KMS-11 (cell line): ENCODE results near the gene TMEFF1.

Experiments used
- H2AFZ ChIP-seq: fragments of 200-600 bp; sonication (generic); 2 replicates; pipeline ENCODE4 v1.6.1; 2016; ENCODE audit warnings: antibody characterized with exemption, mixed run types, low read depth
- H3K27ac ChIP-seq: fragments of 200-600 bp; sonication (generic); 2 replicates; pipeline ENCODE4 v1.6.1; 2016; ENCODE audit warnings: mild to moderate bottlenecking, mixed run types
- H3K27me3 ChIP-seq: fragments of 200-600 bp; sonication (generic); 2 replicates; pipeline ENCODE4 v1.6.1; 2017; ENCODE audit warnings: mild to moderate bottlenecking, low read depth, mixed run types, moderate library complexity; ENCODE audit not compliant: insufficient read depth
- H3K36me3 ChIP-seq: fragments of 200-600 bp; sonication (generic); 2 replicates; pipeline ENCODE4 v1.6.1; 2017; ENCODE audit warnings: mild to moderate bottlenecking, mixed run types; ENCODE audit not compliant: insufficient read depth
- H3K4me1 ChIP-seq: fragments of 200-600 bp; sonication (generic); 2 replicates; pipeline ENCODE4 v1.6.1; 2016; ENCODE audit warnings: mild to moderate bottlenecking, low read depth, mixed run types; ENCODE audit not compliant: poor library complexity, severe bottlenecking
- H3K4me2 ChIP-seq: fragments of 200-600 bp; sonication (generic); 2 replicates; pipeline ENCODE4 v1.7.0; 2016; ENCODE audit warnings: mild to moderate bottlenecking, mixed run types
- H3K4me3 ChIP-seq: fragments of 200-600 bp; sonication (generic); IDR thresholded peaks from 2 replicates; pipeline ENCODE4 v1.6.1; 2017; ENCODE audit warnings: low read depth, low read length, mixed read lengths; ENCODE audit not compliant: insufficient read depth
- H3K79me2 ChIP-seq: fragments of 200-600 bp; sonication (generic); 2 replicates; pipeline ENCODE4 v1.6.1; 2016; ENCODE audit warnings: low read depth, mixed run types; ENCODE audit not compliant: insufficient read depth
- H3K9ac ChIP-seq: fragments of 200-600 bp; sonication (generic); 2 replicates; pipeline ENCODE4 v1.6.1; 2016; ENCODE audit warnings: mild to moderate bottlenecking, mixed run types
- H4K20me1 ChIP-seq: fragments of 200-600 bp; sonication (generic); 2 replicates; pipeline ENCODE4 v1.6.1; 2016; ENCODE audit warnings: mild to moderate bottlenecking, mixed run types; ENCODE audit not compliant: insufficient read depth
- CTCF ChIP-seq: fragments of 200-600 bp; sonication (generic); conservative IDR thresholded peaks from 2 replicates; pipeline ENCODE4 v1.6.1; 2017; ENCODE audit warnings: low read depth, mild to moderate bottlenecking, antibody characterized with exemption, low read length, moderate library complexity, mixed read lengths

The TMEFF1 gene

GRCh38 chr9:100534401-100534800 lies 61.5 kb downstream of the TMEFF1 start:
- Histone ChIP-seq H3K4me1 (no peaks in the 10 kb centered on the region), H3K4me3 (no peak overlapping the region), H3K27ac (no peak overlapping the region), H3K79me2 (no peaks in the 10 kb centered on the region), H4K20me1 (no peaks in the 10 kb centered on the region), H3K36me3 (no peaks in the 10 kb centered on the region), H3K4me2 (no peak overlapping the region), H2AFZ (no peak overlapping the region), H3K9ac (no peak overlapping the region), H3K27me3 (no peaks in the 10 kb centered on the region)
- TF ChIP-seq CTCF: no peak

GRCh38 chr9:100540327-100540726 lies 67.4 kb downstream of the TMEFF1 start:
- no peaks in the 10 kb centered on the region for H3K4me1 ChIP-seq
- no peaks in the 10 kb centered on the region for H3K27me3 ChIP-seq
- no peak overlapping the region for H3K4me2 ChIP-seq
- H3K36me3 ChIP-seq: no peaks in the 10 kb centered on the region
- H4K20me1 ChIP-seq: no peaks in the 10 kb centered on the region
- no peak overlapping the region for H3K9ac ChIP-seq
- H3K27ac ChIP-seq: no peak overlapping the region
- no peak overlapping the region for H2AFZ ChIP-seq
- no peak for TF ChIP-seq CTCF
- H3K4me3 ChIP-seq: no peak overlapping the region
- no peaks in the 10 kb centered on the region for H3K79me2 ChIP-seq

- peaks cover 10% of the 10 kb centered on the region for H3K4me1 ChIP-seq
- H3K9ac ChIP-seq: no peak overlapping the region
- no peaks in the 10 kb centered on the region for H3K27me3 ChIP-seq
- no peak overlapping the region for H3K4me3 ChIP-seq
- H3K27ac ChIP-seq: no peak overlapping the region
- H3K79me2 ChIP-seq: no peaks in the 10 kb centered on the region
- TF ChIP-seq CTCF: no peak
- H3K36me3 ChIP-seq: no peaks in the 10 kb centered on the region
- no peak overlapping the region for H3K4me2 ChIP-seq
- no peaks in the 10 kb centered on the region for H4K20me1 ChIP-seq
- no peak overlapping the region for H2AFZ ChIP-seq
Observed at GRCh38 chr9:100549048-100549447, 76.1 kb downstream of the TMEFF1 start.

GRCh38 chr9:100554935-100555401 lies 82.0 kb downstream of the TMEFF1 start:
- peak overlapping the region; percentile 55 for H3K4me2 ChIP-seq
- no peak overlapping the region for H3K9ac ChIP-seq
- no peak overlapping the region for H3K4me3 ChIP-seq
- peak overlapping the region; percentile 63 for H3K27ac ChIP-seq
- peaks cover 47% of the 10 kb centered on the region for H3K4me1 ChIP-seq
- no peaks in the 10 kb centered on the region for H3K79me2 ChIP-seq
- H3K27me3 ChIP-seq: no peaks in the 10 kb centered on the region
- no peak for TF ChIP-seq CTCF
- no peaks in the 10 kb centered on the region for H3K36me3 ChIP-seq
- peak overlapping the region; percentile 1; the same call in 1 of the 2 replicates for H2AFZ ChIP-seq
- no peaks in the 10 kb centered on the region for H4K20me1 ChIP-seq
